Measurements from ENCODE around the gene TBX1. TPM values are rescaled to one million over a fixed set of nuclear protein-coding genes. Genes with fewer than 3 reads are reported as not detected.

Gene TBX1
- total and polyA plus RNA-seq, 2 of the 8 experiments (the other 6 are each of a cell fraction or from before 2014, with no cell fraction given): 0.28 TPM; not detected in 1

GRCh38 chr22:19724927-19725661, 35.5 kb upstream of the TBX1 start:
- ChIA-PET CTCF (ENCODE audit: partially characterized antibody) (no interaction called here), POLR2A (ENCODE audit: partially characterized antibody) (no interaction called here)
- Histone ChIP-seq H2BK12ac (ENCODE audit: low read depth, low read length) (peak overlapping the region; percentile 68; the same call in 1 of the 2 replicates), H3K9me3 (ENCODE audit: insufficient read depth in 2 of 2, low read depth in 1 of 2, low read length in 1 of 2) (no peaks in the 10 kb centered on the region), H2AK5ac (ENCODE audit: low read depth, low read length) (peak overlapping the region; percentile 90), H3K23me2 (ENCODE audit: low read depth, low read length) (peaks cover 18% of the 10 kb centered on the region; the same call in 1 of the 2 replicates), H3K79me2 (ENCODE audit: control insufficient read depth in 1 of 2, insufficient read depth in 2 of 2, low read length in 2 of 2) (no peaks in the 10 kb centered on the region), H2BK20ac (ENCODE audit: low read length) (no peak overlapping the region; the same call in 1 of the 2 replicates), H2BK15ac (ENCODE audit: low read length) (peak overlapping the region; percentile 92; the same call in 1 of the 2 replicates), H3K27ac (ENCODE audit: low read depth, low read length) (no peak overlapping the region), H4K91ac (replicated peaks; ENCODE audit: insufficient read length, low read length) (peak overlapping the region; percentile 40), H3K23ac (ENCODE audit: insufficient read length) (no peak overlapping the region), H3K4me3 (ENCODE audit: extremely low read depth in 1 of 4, insufficient read depth in 2 of 4, low read depth in 3 of 4, low read length in 4 of 4) (no peak overlapping the region), H3K18ac (ENCODE audit: extremely low read depth, low read length) (peak overlapping the region; percentile 10; the same call in 1 of the 2 replicates), H3K4ac (replicated peaks; ENCODE audit: insufficient read length, low read depth, low read length) (peak overlapping the region; percentile 69), H3K36me3 (ENCODE audit: control insufficient read depth in 2 of 4, insufficient read depth in 4 of 4, low read length in 3 of 4) (peaks cover 0 to 4% (median 0%) of the 10 kb centered on the region in 4 experiments; a peak in 1 of 8 replicates), H3K56ac (replicated peaks; ENCODE audit: insufficient read length, low read depth, low read length) (no peak overlapping the region), H2AFZ (ENCODE audit: low read length) (no peak overlapping the region), H4K20me1 (replicated peaks in 1 of 2; ENCODE audit: control insufficient read depth in 1 of 2, insufficient read depth in 2 of 2, low read length in 2 of 2) (peaks cover 12 to 24% of the 10 kb centered on the region in 2 experiments), H3K14ac (ENCODE audit: insufficient read length) (no peak overlapping the region), H4K5ac (ENCODE audit: insufficient read length, low read depth, low read length) (no peak overlapping the region), H4K8ac (ENCODE audit: extremely low read depth, insufficient read depth, low read length) (no peak overlapping the region; the same call in 1 of the 2 replicates), H3K9ac (replicated peaks in 1 of 4; ENCODE audit: extremely low read depth in 1 of 4, low read depth in 3 of 4, low read length in 3 of 4) (no peak overlapping the region), H2BK120ac (replicated peaks; ENCODE audit: low read depth, low read length) (no peak overlapping the region), H2BK5ac (ENCODE audit: low read depth, low read length) (no peak overlapping the region), H3K79me1 (ENCODE audit: low read depth, low read length) (no peaks in the 10 kb centered on the region), H3K4me1 (replicated peaks in 1 of 4; ENCODE audit: control insufficient read depth in 3 of 4, insufficient read depth in 4 of 4, low read length in 3 of 4) (peaks cover 0 to 33% (median 20%) of the 10 kb centered on the region in 4 experiments; a peak in 6 of 7 replicates), H3K27me3 (replicated peaks in 1 of 4; ENCODE audit: control insufficient read depth in 3 of 4, extremely low read depth in 1 of 4, insufficient read depth in 3 of 4, low read length in 3 of 4) (peaks cover 71 to 99% (median 96%) of the 10 kb centered on the region in 4 experiments), H3K4me2 (ENCODE audit: insufficient read depth in 1 of 2, low read depth in 2 of 2, low read length in 2 of 2) (peak overlapping the region in 1 of 2 experiments; percentile 74; a peak in 1 of 4 replicates)
- WGBS, 2 experiments (ENCODE audit: extremely low coverage in 1 of 2, insufficient coverage in 1 of 2, insufficient read length in 1 of 2, insufficient replicate concordance in 2 of 2, low coverage in 1 of 2, low lambda C conversion rate in 2 of 2, missing lambda C conversion rate in 1 of 2): 75% methylated on average over 45 of the region's 45 CpGs; no CpG with 5 or more reads in 1 of the 2 experiments
- no peak for DNase-seq (ENCODE audit: low read depth in 1 of 2, low spot score in 2 of 2)
- FAIRE-seq: no peak
- TF ChIP-seq PHF8 (conservative IDR thresholded peaks at IDR 0.05; ENCODE audit: low read depth, low read length) (no peak), TBP (IDR thresholded peaks at IDR 0.05; ENCODE audit: low read depth, low read length) (no peak), CTCF (IDR thresholded peaks at IDR 0.05; ENCODE audit: control extremely low read depth in 1 of 3, insufficient read depth in 1 of 3, low read depth in 1 of 3, low read length in 3 of 3) (no peak), SRF (IDR thresholded peaks at IDR 0.05; ENCODE audit: low read depth, low read length) (no peak)
- TF ChIP-seq, protein P1, sequence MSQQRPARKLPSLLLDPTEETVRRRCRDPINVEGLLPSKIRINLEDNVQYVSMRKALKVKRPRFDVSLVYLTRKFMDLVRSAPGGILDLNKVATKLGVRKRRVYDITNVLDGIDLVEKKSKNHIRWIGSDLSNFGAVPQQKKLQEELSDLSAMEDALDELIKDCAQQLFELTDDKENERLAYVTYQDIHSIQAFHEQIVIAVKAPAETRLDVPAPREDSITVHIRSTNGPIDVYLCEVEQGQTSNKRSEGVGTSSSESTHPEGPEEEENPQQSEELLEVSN (IDR thresholded peaks at IDR 0.05): no peak
